Fibroblast of lung (primary cell): Measurements from ENCODE around the gene NANOGP8. TPM values are rescaled to one million over a fixed set of nuclear protein-coding genes. Genes with fewer than 3 reads are reported as not detected.

Experiments used
- DNase-seq, 2 donors: peaks; one replicate each; pipeline versions ENCODE4 v3.0.0 to v3.0.0-alpha.2; 2010; ENCODE audit warnings: low read depth in 2 of 2
- H2AFZ ChIP-seq: 2 replicates; pipeline ENCODE4 v1.5.1; 2012; ENCODE audit warnings: low read length, control low read depth, inconsistent platforms
- H3K27ac ChIP-seq: 2 replicates; pipeline ENCODE4 v1.5.1; 2011; ENCODE audit warnings: low read length, control low read depth; ENCODE audit not compliant: insufficient read depth
- H3K27me3 ChIP-seq: 2 replicates; pipeline ENCODE4 v1.5.1; 2011; ENCODE audit warnings: mild to moderate bottlenecking, low read length; ENCODE audit not compliant: control insufficient read depth, insufficient read depth
- H3K36me3 ChIP-seq: 2 replicates; pipeline ENCODE4 v1.5.1; 2011; ENCODE audit warnings: low read length; ENCODE audit not compliant: control insufficient read depth, insufficient read depth
- H3K4me1 ChIP-seq: 2 replicates; pipeline ENCODE4 v1.5.1; 2011; ENCODE audit warnings: low read length; ENCODE audit not compliant: control insufficient read depth, insufficient read depth; ENCODE audit errors: extremely low read depth
- H3K4me2 ChIP-seq: 2 replicates; pipeline ENCODE4 v1.5.1; 2011; ENCODE audit warnings: low read length, control low read depth; ENCODE audit not compliant: insufficient read depth; ENCODE audit errors: extremely low read depth
- H3K4me3 ChIP-seq, 4 experiments: fragments of 200-600 bp in 1 of 4; sonication (generic) in 1 of 4; replicated peaks in 1 of 4; 2 replicates each; pipeline ENCODE4 v1.5.1; 2011 to 2016; ENCODE audit warnings: low read length in 4 of 4, low read depth in 3 of 4, mild to moderate bottlenecking in 3 of 4, control low read depth in 2 of 4, inconsistent platforms in 1 of 4, mixed read lengths in 1 of 4; ENCODE audit not compliant: insufficient read depth in 1 of 4; ENCODE audit errors: control extremely low read depth in 1 of 4
- H3K79me2 ChIP-seq: 2 replicates; pipeline ENCODE4 v1.5.1; 2012; ENCODE audit warnings: mild to moderate bottlenecking, low read length, inconsistent platforms; ENCODE audit not compliant: control insufficient read depth, insufficient read depth
- H3K9ac ChIP-seq: 2 replicates; pipeline ENCODE4 v1.5.1; 2011; ENCODE audit warnings: mild to moderate bottlenecking, low read length, control low read depth; ENCODE audit not compliant: insufficient read depth
- H3K9me3 ChIP-seq: 2 replicates; pipeline ENCODE4 v1.5.1; 2012; ENCODE audit warnings: low read depth, low read length; ENCODE audit not compliant: control insufficient read depth, insufficient read depth
- H4K20me1 ChIP-seq: 2 replicates; pipeline ENCODE4 v1.5.1; 2011; ENCODE audit warnings: low read length; ENCODE audit not compliant: control insufficient read depth, insufficient read depth; ENCODE audit errors: extremely low read depth
- EZH2 ChIP-seq: IDR thresholded peaks from 2 replicates; pipeline ENCODE4 v1.5.1; 2012; ENCODE audit warnings: low read length, control low read depth, mild to moderate bottlenecking; ENCODE audit errors: missing control alignments
- polyA plus RNA-seq, 2 donors: library from polyadenylated mRNA; depleted of rRNA in 1 of 2; stranded (reverse) in 1 of 2; unstranded in 1 of 2; fragments of >200 nt; gene quantifications; 2 replicates each; pipeline ENCODE4 v1.2.1, GENCODE V29; 2011 to 2012; ENCODE audit warnings: missing spikeins in 1 of 2
- total RNA-seq: library from RNA; depleted of rRNA; stranded (reverse); fragments of >200 nt; gene quantifications from 2 replicates; pipeline ENCODE4 v1.2.1, GENCODE V29; 2014
- TF ChIP-seq, protein P1 (sequence below), 2 donors: IDR thresholded peaks in 1 of 2; conservative IDR thresholded peaks in 1 of 2; 1 replicate in 1 of 2; 2 replicates in 1 of 2; pipeline ENCODE4 v1.5.1; 2011 to 2012; ENCODE audit warnings: low read length in 2 of 2, control low read depth in 1 of 2, inconsistent platforms in 1 of 2, low read depth in 1 of 2, mild to moderate bottlenecking in 1 of 2

NANOGP8 gene
- total and polyA plus RNA-seq, 2 donors (not counting 1 experiment from before 2014, with no cell fraction given) = not detected

GRCh38 chr15:35055416-35056105 is 29.5 kb downstream of the NANOGP8 start:
- Histone ChIP-seq H2AFZ (no peak overlapping the region), H3K27me3 (no peaks in the 10 kb centered on the region), H3K9me3 (no peaks in the 10 kb centered on the region), H3K36me3 (no peaks in the 10 kb centered on the region), H3K79me2 (no peaks in the 10 kb centered on the region), H4K20me1 (no peaks in the 10 kb centered on the region), H3K4me3 (no peak overlapping the region), H3K9ac (no peak overlapping the region), H3K27ac (no peak overlapping the region), H3K4me2 (no peak overlapping the region), H3K4me1 (no peaks in the 10 kb centered on the region)
- no peak for TF ChIP-seq EZH2
- TF ChIP-seq, protein P1, sequence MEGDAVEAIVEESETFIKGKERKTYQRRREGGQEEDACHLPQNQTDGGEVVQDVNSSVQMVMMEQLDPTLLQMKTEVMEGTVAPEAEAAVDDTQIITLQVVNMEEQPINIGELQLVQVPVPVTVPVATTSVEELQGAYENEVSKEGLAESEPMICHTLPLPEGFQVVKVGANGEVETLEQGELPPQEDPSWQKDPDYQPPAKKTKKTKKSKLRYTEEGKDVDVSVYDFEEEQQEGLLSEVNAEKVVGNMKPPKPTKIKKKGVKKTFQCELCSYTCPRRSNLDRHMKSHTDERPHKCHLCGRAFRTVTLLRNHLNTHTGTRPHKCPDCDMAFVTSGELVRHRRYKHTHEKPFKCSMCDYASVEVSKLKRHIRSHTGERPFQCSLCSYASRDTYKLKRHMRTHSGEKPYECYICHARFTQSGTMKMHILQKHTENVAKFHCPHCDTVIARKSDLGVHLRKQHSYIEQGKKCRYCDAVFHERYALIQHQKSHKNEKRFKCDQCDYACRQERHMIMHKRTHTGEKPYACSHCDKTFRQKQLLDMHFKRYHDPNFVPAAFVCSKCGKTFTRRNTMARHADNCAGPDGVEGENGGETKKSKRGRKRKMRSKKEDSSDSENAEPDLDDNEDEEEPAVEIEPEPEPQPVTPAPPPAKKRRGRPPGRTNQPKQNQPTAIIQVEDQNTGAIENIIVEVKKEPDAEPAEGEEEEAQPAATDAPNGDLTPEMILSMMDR (conservative IDR thresholded peaks at IDR 0.05 in 1 of 2, IDR thresholded peaks at IDR 0.05 in 1 of 2; ENCODE audit: low read depth in 1 of 2, low read length in 2 of 2) = no peak
- no peak for DNase-seq

DNA sequence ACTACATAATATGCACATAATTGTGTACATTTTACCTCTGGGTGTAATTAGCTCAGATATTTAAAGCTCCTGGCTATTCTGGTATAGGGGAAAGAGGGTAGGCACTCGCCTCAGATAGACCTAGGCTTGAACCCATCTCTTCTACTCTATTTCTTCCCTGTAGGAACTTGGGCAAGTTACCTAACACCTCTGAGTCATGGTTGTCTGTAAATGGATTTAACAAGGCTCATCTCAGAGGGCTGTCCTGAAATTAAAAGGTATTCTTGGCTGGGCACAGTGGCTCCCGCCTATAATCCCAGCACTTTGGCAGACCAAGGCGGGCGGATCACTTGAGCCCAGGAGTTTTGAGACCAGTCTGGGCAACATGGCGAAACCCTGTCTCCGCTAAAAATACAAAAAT is 30.7 kb downstream of the NANOGP8 start:
- Histone ChIP-seq H3K79me2 (no peaks in the 10 kb centered on the region), H3K27me3 (no peaks in the 10 kb centered on the region), H3K4me3 (no peak overlapping the region), H4K20me1 (no peaks in the 10 kb centered on the region), H3K27ac (no peak overlapping the region), H3K4me1 (no peaks in the 10 kb centered on the region), H3K4me2 (no peak overlapping the region), H3K9me3 (no peaks in the 10 kb centered on the region), H2AFZ (no peak overlapping the region), H3K9ac (no peak overlapping the region), H3K36me3 (no peaks in the 10 kb centered on the region)
- TF ChIP-seq EZH2 = no peak
- TF ChIP-seq, protein P1 (conservative IDR thresholded peaks at IDR 0.05 in 1 of 2, IDR thresholded peaks at IDR 0.05 in 1 of 2; ENCODE audit: low read depth in 1 of 2, low read length in 2 of 2) = no peak
- DNase-seq = no peak

DNA sequence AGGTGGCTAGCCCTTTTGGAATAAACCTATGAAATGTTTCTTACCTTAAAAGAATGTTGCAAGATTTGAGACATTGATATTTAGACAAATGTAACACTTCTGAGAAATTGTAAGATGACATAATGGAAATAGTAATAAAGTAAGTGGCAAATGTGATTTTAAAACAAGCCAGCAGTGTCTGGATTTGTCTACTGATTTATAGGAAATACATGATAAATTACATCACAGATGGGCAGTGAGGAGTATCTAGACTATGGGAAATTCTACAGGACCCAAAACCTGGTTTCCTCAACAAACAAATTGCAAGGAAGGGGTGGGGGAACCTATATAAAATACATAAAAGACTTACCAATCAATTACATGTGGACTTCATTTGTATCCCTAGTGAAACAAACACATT is 37.1 kb downstream of the NANOGP8 start:
- no peaks in the 10 kb centered on the region for H3K4me1 ChIP-seq
- no peak overlapping the region for H2AFZ ChIP-seq
- no peaks in the 10 kb centered on the region for H3K36me3 ChIP-seq
- no peak overlapping the region for H3K4me2 ChIP-seq
- H3K4me3 ChIP-seq = no peak overlapping the region
- H3K9ac ChIP-seq = no peak overlapping the region
- H3K9me3 ChIP-seq = no peaks in the 10 kb centered on the region
- H4K20me1 ChIP-seq = no peaks in the 10 kb centered on the region
- no peaks in the 10 kb centered on the region for H3K79me2 ChIP-seq
- TF ChIP-seq, protein P1 (conservative IDR thresholded peaks at IDR 0.05 in 1 of 2, IDR thresholded peaks at IDR 0.05 in 1 of 2; ENCODE audit: low read depth in 1 of 2, low read length in 2 of 2) = no peak
- no peak for TF ChIP-seq EZH2
- H3K27me3 ChIP-seq = no peaks in the 10 kb centered on the region
- no peak overlapping the region for H3K27ac ChIP-seq
- no peak for DNase-seq
